Stomach (tissue), 4 donors: ENCODE measurements around the gene BSCL2.

Experiments
- POLR2AphosphoS5 ChIP-seq, 3 donors: sonication (generic); formaldehyde crosslinking; IDR thresholded peaks; one replicate each; pipeline ENCODE4 v1.6.1; 2016; ENCODE audit warnings: antibody characterized with exemption in 3 of 3
- TF ChIP-seq, protein P1 (sequence below), 7 experiments: fragments of 450-650 bp in 4 of 7; fragments of 200-600 bp in 3 of 7; sonication (generic) in 3 of 7; IDR thresholded peaks; one replicate each; pipeline ENCODE4 v1.5.1; 2016 to 2019; ENCODE audit warnings: antibody characterized with exemption in 7 of 7, control low read depth in 2 of 7, mild to moderate bottlenecking in 1 of 7

DNA sequence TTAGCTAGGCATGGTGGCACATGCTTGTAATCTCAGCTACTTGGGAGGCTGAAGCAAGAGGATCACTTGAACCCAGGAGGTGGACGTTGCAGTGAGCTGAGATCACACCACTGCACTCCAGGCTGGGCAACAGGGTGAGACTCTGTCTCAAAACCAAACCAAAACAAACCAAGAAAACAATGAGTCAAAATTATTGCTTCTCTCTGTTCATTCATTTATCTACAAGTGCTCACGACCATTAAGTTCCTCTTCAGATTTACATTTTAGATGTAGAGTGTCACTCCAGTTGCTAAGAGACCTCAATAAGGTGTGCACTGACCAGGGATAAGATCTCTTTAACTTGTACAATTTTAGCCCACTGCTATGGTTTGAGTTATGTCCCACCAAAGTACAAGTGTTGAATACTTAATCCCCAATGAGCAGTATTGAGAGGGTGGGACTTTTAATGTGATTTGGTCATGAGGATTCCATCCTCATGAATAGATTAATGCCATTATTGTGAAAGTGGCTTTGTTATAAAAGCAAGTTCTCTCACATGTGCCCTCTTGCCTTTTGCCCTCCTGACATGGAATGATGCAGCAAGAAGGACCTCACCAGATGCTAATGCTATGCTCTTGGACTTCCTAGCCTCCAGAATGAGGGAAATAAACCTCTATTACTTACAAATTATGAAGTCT is 12.2 kb upstream of the BSCL2 start:
- TF ChIP-seq, protein P1, sequence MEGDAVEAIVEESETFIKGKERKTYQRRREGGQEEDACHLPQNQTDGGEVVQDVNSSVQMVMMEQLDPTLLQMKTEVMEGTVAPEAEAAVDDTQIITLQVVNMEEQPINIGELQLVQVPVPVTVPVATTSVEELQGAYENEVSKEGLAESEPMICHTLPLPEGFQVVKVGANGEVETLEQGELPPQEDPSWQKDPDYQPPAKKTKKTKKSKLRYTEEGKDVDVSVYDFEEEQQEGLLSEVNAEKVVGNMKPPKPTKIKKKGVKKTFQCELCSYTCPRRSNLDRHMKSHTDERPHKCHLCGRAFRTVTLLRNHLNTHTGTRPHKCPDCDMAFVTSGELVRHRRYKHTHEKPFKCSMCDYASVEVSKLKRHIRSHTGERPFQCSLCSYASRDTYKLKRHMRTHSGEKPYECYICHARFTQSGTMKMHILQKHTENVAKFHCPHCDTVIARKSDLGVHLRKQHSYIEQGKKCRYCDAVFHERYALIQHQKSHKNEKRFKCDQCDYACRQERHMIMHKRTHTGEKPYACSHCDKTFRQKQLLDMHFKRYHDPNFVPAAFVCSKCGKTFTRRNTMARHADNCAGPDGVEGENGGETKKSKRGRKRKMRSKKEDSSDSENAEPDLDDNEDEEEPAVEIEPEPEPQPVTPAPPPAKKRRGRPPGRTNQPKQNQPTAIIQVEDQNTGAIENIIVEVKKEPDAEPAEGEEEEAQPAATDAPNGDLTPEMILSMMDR (IDR thresholded peaks at IDR 0.05): no peak
- no peak for TF ChIP-seq POLR2AphosphoS5 (IDR thresholded peaks at IDR 0.05)
